ENCODE results near the gene EBF3. TPM values are rescaled to one million over a fixed set of nuclear protein-coding genes. Genes with fewer than 3 reads are reported as not detected.

Gene EBF3
- polyA plus RNA-seq, 2 donors = 0.57 to 0.58 TPM

DNA sequence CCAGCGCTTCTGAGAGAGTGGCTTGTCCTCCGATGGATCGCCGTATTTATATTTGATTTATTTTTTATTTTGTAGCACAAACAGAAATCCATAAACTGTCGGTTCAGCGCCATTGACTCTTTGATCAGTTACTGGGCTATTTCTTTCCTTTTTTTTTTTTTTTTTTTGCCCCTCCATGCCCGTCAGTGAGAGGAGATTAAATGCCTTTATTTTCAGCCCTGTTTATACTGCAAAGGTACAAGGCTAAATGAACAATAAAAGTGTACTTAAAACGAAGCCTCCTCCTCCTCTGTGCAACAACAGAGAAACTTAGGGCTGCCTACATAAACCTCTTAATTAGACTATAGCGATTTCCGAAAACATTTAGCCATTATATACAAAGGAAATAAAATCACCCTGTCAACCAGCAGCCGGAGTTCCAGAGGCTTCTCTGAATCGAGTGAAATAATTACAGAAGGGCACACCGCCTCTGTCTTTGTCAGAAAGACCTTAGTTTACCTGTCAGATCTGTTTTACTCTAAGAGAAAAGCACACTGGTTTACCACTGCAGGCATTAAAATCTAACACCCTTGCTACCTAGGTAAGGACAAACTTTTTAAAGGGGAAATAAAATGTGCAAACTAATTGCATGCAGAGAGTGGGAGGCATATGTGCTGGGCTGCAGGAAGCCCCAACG, 3.5 kb downstream of the EBF3 start:
- peak overlapping the region in 1 of 2 donors; percentile 2 for H3K4me3 ChIP-seq (ENCODE audit: low read depth in 1 of 2, low read length in 2 of 2)
- H3K9me3 ChIP-seq (ENCODE audit: control insufficient read depth in 2 of 2, insufficient read depth in 1 of 2, low read depth in 1 of 2, low read length in 1 of 2) = peaks cover 0 to 2% of the 10 kb centered on the region in 2 donors
- no peaks in the 10 kb centered on the region for H3K36me3 ChIP-seq (ENCODE audit: control insufficient read depth in 2 of 2, insufficient read depth in 2 of 2, low read length in 1 of 2)
- 22 to 25% methylated on average over 14 of the region's 14 CpGs for WGBS, 2 donors
- peaks cover 10 to 15% of the 10 kb centered on the region in 2 donors for H3K4me1 ChIP-seq (ENCODE audit: control insufficient read depth in 2 of 2, insufficient read depth in 2 of 2, low read length in 1 of 2)
- H3K27me3 ChIP-seq (ENCODE audit: control insufficient read depth in 1 of 2, insufficient read depth in 2 of 2, low read length in 2 of 2) = peaks cover 5 to 57% of the 10 kb centered on the region in 2 donors
- no peak overlapping the region for H3K27ac ChIP-seq (ENCODE audit: low read depth in 2 of 2, low read length in 1 of 2)

DNA sequence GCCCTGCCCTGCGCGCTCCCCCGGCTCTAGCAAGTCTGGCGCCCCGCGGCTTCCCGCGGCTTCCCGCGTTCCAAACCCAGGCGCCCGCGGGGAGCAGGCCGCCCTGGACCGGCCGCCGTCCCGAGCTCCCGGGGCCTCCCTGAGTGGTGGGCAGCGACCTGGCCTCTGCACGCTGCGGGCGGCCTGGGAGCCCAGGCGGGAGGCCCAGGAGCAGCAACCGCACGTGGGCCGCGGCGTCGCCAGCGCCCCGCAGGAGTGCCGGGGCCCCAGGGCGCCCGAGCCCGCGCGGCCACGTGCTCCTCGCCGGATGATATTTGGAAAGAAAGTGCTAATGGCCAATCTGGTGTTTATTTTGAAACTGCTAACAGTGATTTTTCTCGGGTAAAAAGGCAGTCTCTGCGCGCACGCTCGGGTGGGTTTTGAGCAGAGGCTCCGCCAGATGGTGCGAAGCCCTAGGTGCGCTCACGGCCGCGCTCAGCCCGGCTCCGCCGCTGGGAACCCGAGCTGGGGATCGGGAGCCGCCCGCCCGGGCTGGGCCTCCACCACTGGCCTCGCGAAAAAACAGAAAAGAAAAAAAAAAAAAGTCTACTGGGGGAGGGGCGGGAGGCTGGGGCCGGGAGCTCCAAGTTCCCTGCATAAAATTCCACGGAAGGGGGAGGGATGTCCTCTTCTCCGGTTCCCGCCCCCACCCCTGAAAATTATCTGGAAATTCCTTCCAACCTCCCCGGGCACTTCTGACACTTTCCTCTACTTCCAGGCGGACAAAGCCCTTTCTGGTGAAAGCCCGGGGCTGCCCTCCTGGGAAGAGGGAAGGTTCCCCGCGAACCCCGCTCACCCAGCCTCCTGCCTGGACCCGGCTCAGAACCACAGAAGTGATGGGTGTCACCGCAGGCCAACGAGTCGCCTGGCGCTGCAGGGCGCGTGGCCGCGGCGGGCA, 4.3 kb downstream of the EBF3 start:
- Histone ChIP-seq H3K4me1 (ENCODE audit: control insufficient read depth in 2 of 2, insufficient read depth in 2 of 2, low read length in 1 of 2) (peaks cover 10 to 15% of the 10 kb centered on the region in 2 donors), H3K4me3 (ENCODE audit: low read depth in 1 of 2, low read length in 2 of 2) (no peak overlapping the region)

DNA sequence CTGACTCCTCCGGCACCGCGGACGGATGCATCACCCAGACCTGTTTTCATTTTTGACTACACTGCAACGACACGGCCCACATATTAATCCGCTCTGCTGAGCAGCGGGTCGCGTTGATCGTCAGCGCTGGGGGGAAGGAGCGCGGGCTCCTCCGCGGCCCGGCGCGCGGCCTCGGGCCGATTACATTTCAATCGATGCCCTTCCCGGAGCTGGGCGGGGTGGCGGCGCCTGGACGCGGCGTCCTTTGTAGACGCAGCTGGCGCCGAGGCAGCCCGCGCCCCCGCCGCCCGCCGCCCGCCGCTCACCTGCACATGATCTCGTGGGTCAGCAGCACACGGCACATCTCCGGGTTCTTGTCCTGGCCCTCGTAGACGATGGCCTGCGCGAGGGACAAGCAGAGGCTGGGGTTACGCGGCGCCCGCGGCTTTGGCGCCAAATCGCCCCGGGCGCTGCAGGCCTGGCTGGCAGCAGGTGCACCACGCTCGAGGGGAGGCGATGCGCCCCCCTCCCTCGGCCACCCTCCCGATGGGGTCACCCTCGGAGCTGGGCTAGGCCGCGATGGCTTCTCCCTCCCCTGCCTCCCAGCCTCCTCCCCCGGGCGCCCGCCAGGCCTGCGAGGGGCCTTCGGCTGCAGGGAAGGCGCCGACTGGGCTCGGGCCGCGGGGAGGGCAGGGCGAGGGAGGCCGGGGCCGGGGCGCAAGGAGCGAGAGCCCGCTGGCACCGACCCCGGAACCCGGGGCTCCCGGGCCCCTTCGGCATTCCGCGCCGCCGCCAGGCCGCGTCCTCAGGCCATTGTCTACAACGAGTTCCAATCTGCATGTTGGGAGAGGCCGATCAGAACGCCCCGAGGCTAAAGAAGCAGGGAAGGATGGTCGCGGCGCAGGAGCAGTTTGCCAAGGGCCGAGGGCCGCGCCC, 5.2 kb downstream of the EBF3 start:
- Histone ChIP-seq H3K36me3 (ENCODE audit: control insufficient read depth in 2 of 2, insufficient read depth in 2 of 2, low read length in 1 of 2) (no peaks in the 10 kb centered on the region), H3K27me3 (ENCODE audit: control insufficient read depth in 1 of 2, insufficient read depth in 2 of 2, low read length in 2 of 2) (peaks cover 10 to 47% of the 10 kb centered on the region in 2 donors), H3K4me3 (ENCODE audit: low read depth in 1 of 2, low read length in 2 of 2) (peak overlapping the region in 1 of 2 donors; percentile 7), H3K4me1 (ENCODE audit: control insufficient read depth in 2 of 2, insufficient read depth in 2 of 2, low read length in 1 of 2) (peaks cover 5 to 10% of the 10 kb centered on the region in 2 donors), H3K27ac (ENCODE audit: low read depth in 2 of 2, low read length in 1 of 2) (no peak overlapping the region), H3K9me3 (ENCODE audit: control insufficient read depth in 2 of 2, insufficient read depth in 1 of 2, low read depth in 1 of 2, low read length in 1 of 2) (peaks cover 0 to 2% of the 10 kb centered on the region in 2 donors)
- 8 to 10% methylated on average over 70 to 103 of the region's 103 CpGs for WGBS, 2 donors

More for the DNA sequence above, 4.3 kb downstream of the EBF3 start:
- H3K36me3 ChIP-seq (ENCODE audit: control insufficient read depth in 2 of 2, insufficient read depth in 2 of 2, low read length in 1 of 2) = no peaks in the 10 kb centered on the region
- peaks cover 0 to 2% of the 10 kb centered on the region in 2 donors for H3K9me3 ChIP-seq (ENCODE audit: control insufficient read depth in 2 of 2, insufficient read depth in 1 of 2, low read depth in 1 of 2, low read length in 1 of 2)
- no peak overlapping the region for H3K27ac ChIP-seq (ENCODE audit: low read depth in 2 of 2, low read length in 1 of 2)
- peaks cover 5 to 50% of the 10 kb centered on the region in 2 donors for H3K27me3 ChIP-seq (ENCODE audit: control insufficient read depth in 1 of 2, insufficient read depth in 2 of 2, low read length in 2 of 2)
- 14% methylated on average over 82 to 83 of the region's 83 CpGs for WGBS, 2 donors

DNA sequence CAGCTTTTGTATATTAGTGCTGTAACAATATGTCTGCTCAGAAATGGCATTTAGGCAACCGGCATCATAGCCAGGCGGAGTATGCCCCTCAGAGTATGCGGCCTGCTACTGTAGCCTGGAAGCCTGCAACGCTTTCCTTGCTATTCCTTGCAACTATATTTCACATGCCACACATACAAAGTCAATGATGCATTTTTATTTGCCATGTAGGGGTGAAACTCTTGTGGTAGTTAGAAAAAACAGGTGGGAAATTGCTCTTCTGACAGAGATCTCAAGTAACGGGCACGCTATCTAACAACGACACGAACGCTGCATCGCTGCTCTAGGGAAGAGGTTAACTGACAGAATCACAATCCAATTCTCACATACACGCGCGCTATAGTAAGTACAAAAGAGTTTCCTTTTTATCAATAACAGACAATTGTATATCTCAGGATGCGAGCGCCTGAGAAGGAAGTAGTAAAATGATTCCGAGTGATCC, 5.9 kb downstream of the EBF3 start:
- peaks cover 0 to 7% of the 10 kb centered on the region in 2 donors for H3K9me3 ChIP-seq (ENCODE audit: control insufficient read depth in 2 of 2, insufficient read depth in 1 of 2, low read depth in 1 of 2, low read length in 1 of 2)
- WGBS, 2 donors = 29 to 33% methylated on average over 16 of the region's 16 CpGs
- peaks cover 10 to 44% of the 10 kb centered on the region in 2 donors for H3K27me3 ChIP-seq (ENCODE audit: control insufficient read depth in 1 of 2, insufficient read depth in 2 of 2, low read length in 2 of 2)
- no peak overlapping the region for H3K27ac ChIP-seq (ENCODE audit: low read depth in 2 of 2, low read length in 1 of 2)
- peaks cover 5 to 10% of the 10 kb centered on the region in 2 donors for H3K4me1 ChIP-seq (ENCODE audit: control insufficient read depth in 2 of 2, insufficient read depth in 2 of 2, low read length in 1 of 2)
- H3K4me3 ChIP-seq (ENCODE audit: low read depth in 1 of 2, low read length in 2 of 2) = peak overlapping the region in 1 of 2 donors; percentile 7
- no peaks in the 10 kb centered on the region for H3K36me3 ChIP-seq (ENCODE audit: control insufficient read depth in 2 of 2, insufficient read depth in 2 of 2, low read length in 1 of 2)

DNA sequence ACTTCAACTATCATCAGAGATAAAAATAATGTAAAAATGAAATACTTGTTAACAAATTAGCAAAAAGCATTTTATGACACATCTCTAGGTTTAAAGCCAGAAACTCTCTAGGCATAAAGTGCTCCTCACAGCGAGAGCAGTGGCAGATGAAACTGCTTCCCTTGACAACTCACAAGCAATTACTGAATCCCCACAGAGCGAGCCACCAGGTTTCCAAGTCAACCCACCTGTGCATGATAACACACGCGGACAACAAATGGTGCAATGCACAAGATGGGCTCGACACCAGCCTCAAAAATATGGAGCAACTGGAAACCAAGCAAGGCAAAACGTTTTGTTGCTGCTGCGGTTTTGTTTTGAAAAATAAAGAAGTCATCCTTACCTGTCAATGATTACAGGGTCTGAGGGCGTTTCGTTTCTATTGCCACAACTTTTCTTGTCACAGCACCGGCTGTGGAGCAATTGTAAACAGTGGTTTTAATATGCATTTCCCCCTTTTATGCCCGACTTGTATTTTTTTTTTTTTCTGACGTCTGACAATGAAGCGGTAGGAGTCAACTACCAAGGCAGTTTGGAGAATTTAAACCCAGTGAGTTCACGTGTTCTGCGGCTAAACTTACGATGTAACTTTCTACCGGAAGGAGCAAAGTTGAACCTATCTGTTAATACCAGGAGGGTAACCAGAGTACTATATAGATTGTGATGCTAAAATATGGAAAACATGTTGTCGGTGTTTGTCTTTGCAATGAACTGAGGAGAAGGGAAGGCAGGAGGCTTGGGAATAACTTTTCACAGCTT, 7.0 kb downstream of the EBF3 start:
- H3K9me3 ChIP-seq (ENCODE audit: control insufficient read depth in 2 of 2, insufficient read depth in 1 of 2, low read depth in 1 of 2, low read length in 1 of 2) = peaks cover 0 to 4% of the 10 kb centered on the region in 2 donors

DNA sequence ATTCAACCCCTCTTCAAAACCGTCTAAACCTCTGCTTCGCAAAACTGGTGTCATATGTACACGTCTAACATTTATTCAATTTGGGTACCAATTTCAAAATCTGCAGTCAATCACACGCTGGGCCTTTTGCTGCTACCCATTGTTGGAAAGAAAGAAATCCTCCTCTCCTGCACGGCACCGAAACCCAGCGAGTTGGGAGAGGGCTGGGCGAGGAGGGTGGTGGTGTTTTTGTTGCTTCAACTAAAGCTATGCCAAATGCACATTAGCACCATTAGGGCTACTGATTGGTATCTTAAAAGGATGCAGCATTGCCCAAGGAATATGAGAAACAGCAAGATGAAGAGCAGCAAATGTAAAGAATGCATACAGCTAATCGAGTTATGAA, 7.8 kb downstream of the EBF3 start:
- peaks cover 5 to 7% of the 10 kb centered on the region in 2 donors for H3K4me1 ChIP-seq (ENCODE audit: control insufficient read depth in 2 of 2, insufficient read depth in 2 of 2, low read length in 1 of 2)
- no peak overlapping the region for H3K4me3 ChIP-seq (ENCODE audit: low read depth in 1 of 2, low read length in 2 of 2)
- no peak overlapping the region for H3K27ac ChIP-seq (ENCODE audit: low read depth in 2 of 2, low read length in 1 of 2)
- 32 to 38% methylated on average over 9 of the region's 9 CpGs for WGBS, 2 donors
- H3K27me3 ChIP-seq (ENCODE audit: control insufficient read depth in 1 of 2, insufficient read depth in 2 of 2, low read length in 2 of 2) = peaks cover 10 to 33% of the 10 kb centered on the region in 2 donors
- H3K36me3 ChIP-seq (ENCODE audit: control insufficient read depth in 2 of 2, insufficient read depth in 2 of 2, low read length in 1 of 2) = no peaks in the 10 kb centered on the region
- peaks cover 0 to 4% of the 10 kb centered on the region in 2 donors for H3K9me3 ChIP-seq (ENCODE audit: control insufficient read depth in 2 of 2, insufficient read depth in 1 of 2, low read depth in 1 of 2, low read length in 1 of 2)

More for the DNA sequence above, 7.0 kb downstream of the EBF3 start:
- Histone ChIP-seq H3K27ac (ENCODE audit: low read depth in 2 of 2, low read length in 1 of 2) (no peak overlapping the region), H3K36me3 (ENCODE audit: control insufficient read depth in 2 of 2, insufficient read depth in 2 of 2, low read length in 1 of 2) (no peaks in the 10 kb centered on the region), H3K4me3 (ENCODE audit: low read depth in 1 of 2, low read length in 2 of 2) (no peak overlapping the region), H3K27me3 (ENCODE audit: control insufficient read depth in 1 of 2, insufficient read depth in 2 of 2, low read length in 2 of 2) (peaks cover 10 to 39% of the 10 kb centered on the region in 2 donors), H3K4me1 (ENCODE audit: control insufficient read depth in 2 of 2, insufficient read depth in 2 of 2, low read length in 1 of 2) (peaks cover 5% of the 10 kb centered on the region in 2 donors)
- 22 to 31% methylated on average over 18 of the region's 18 CpGs for WGBS, 2 donors

DNA sequence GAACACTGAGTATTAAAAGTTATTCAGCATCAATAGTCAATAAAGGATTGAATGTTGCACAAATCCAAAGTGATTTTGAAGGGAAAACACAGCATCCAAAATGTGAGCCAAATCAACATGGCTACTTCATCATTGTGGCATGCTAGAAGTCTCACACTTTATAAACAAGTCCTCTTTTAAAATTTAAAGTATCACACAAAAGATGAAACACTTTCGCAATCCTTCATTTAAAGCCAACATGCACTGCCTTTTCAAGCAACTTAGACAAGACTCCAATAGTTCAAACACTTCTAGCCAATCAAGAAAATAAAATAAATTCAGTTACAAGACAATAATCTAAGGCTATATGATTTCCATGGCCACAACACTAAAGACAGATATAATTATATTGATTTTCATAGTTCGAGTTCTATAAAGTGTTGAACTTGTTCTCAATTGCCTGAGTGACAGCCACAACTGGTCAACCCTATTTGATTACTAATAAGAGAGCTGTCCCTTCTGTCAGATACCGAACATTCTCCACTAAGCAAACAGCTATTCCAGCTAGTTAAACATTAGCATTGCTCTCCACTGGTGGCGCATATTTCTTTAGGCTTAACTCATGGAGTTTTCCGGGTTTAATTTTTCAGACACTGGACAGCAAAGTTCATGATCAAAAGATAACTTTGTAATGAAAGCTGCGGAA, 8.3 kb downstream of the EBF3 start:
- 29 to 49% methylated on average over 6 of the region's 6 CpGs for WGBS, 2 donors
- Histone ChIP-seq H3K4me1 (ENCODE audit: control insufficient read depth in 2 of 2, insufficient read depth in 2 of 2, low read length in 1 of 2) (peaks cover 5 to 7% of the 10 kb centered on the region in 2 donors), H3K27me3 (ENCODE audit: control insufficient read depth in 1 of 2, insufficient read depth in 2 of 2, low read length in 2 of 2) (peaks cover 10 to 29% of the 10 kb centered on the region in 2 donors), H3K27ac (ENCODE audit: low read depth in 2 of 2, low read length in 1 of 2) (no peak overlapping the region), H3K9me3 (ENCODE audit: control insufficient read depth in 2 of 2, insufficient read depth in 1 of 2, low read depth in 1 of 2, low read length in 1 of 2) (peaks cover 0 to 4% of the 10 kb centered on the region in 2 donors), H3K4me3 (ENCODE audit: low read depth in 1 of 2, low read length in 2 of 2) (no peak overlapping the region), H3K36me3 (ENCODE audit: control insufficient read depth in 2 of 2, insufficient read depth in 2 of 2, low read length in 1 of 2) (no peaks in the 10 kb centered on the region)
